Activated naive CD4-positive, alpha-beta T cell (primary cell): ENCODE data around the gene OR6B1.
"Not testable (repeated sequence)": the region's sequence is repeated elsewhere in the genome, so short reads cannot be mapped to it uniquely, and the experiment has no call there.

Experiments used
- DNase-seq, 4 experiments: peaks; one replicate each; lab custom pipeline; 2025; lab: John Stamatoyannopoulos, UW

OR6B1 gene

GRCh38 chr7:144006029-144006691 lies 6.0 kb downstream of the OR6B1 start:
- DNase-seq: no peak

GRCh38 chr7:144006692-144007042 lies 6.5 kb downstream of the OR6B1 start:
- DNase-seq: no peak

- DNase-seq: no peak
Measured at GRCh38 chr7:144009361-144009760, 9.2 kb downstream of the OR6B1 start.

GRCh38 chr7:144010061-144010460 lies 9.9 kb downstream of the OR6B1 start:
- DNase-seq: not testable (repeated sequence)

GRCh38 chr7:144010821-144011220 lies 10.7 kb downstream of the OR6B1 start:
- DNase-seq: not testable (repeated sequence)

GRCh38 chr7:144011458-144012230 lies 11.5 kb downstream of the OR6B1 start:
- DNase-seq: no peak

- no peak for DNase-seq
Measured at GRCh38 chr7:144018065-144018464, 17.9 kb downstream of the OR6B1 start.

GRCh38 chr7:144019457-144019856 lies 19.3 kb downstream of the OR6B1 start:
- no peak for DNase-seq

GRCh38 chr7:144020340-144020739 lies 20.2 kb downstream of the OR6B1 start:
- DNase-seq: no peak

GRCh38 chr7:144022169-144022568 lies 22.0 kb downstream of the OR6B1 start:
- DNase-seq: no peak

GRCh38 chr7:144023171-144023827 lies 23.2 kb downstream of the OR6B1 start:
- DNase-seq: no peak

GRCh38 chr7:144024213-144024612 lies 24.1 kb downstream of the OR6B1 start:
- no peak for DNase-seq

GRCh38 chr7:144026203-144026883 lies 26.2 kb downstream of the OR6B1 start:
- DNase-seq: no peak

- no peak for DNase-seq
Measured at GRCh38 chr7:144027070-144027469, 26.9 kb downstream of the OR6B1 start.

- DNase-seq: no peak
Measured at GRCh38 chr7:144027974-144028373, 27.9 kb downstream of the OR6B1 start.

GRCh38 chr7:144028547-144028946 lies 28.4 kb downstream of the OR6B1 start:
- DNase-seq: no peak

GRCh38 chr7:144032516-144032915 lies 32.4 kb downstream of the OR6B1 start:
- DNase-seq: no peak

- DNase-seq: no peak
Measured at GRCh38 chr7:144032985-144033709, 33.0 kb downstream of the OR6B1 start.

GRCh38 chr7:144035385-144035784 lies 35.3 kb downstream of the OR6B1 start:
- no peak for DNase-seq

- no peak for DNase-seq
Measured at GRCh38 chr7:144036302-144036885, 36.3 kb downstream of the OR6B1 start.

- DNase-seq: no peak
Measured at GRCh38 chr7:144037414-144038035, 37.4 kb downstream of the OR6B1 start.
